WI38 (cell line): Measurements from ENCODE around the gene IL4I1.

Experiments
- H3K4me3 ChIP-seq: 2 replicates; pipeline ENCODE4 v1.5.1; 2011; ENCODE audit warnings: low read depth, mild to moderate bottlenecking, control low read depth, low read length
- TF ChIP-seq, protein P1 (sequence below): IDR thresholded peaks from 2 replicates; pipeline ENCODE4 v1.5.1; 2012; ENCODE audit warnings: low read depth, mild to moderate bottlenecking, control low read depth, low read length

The IL4I1 gene

DNA sequence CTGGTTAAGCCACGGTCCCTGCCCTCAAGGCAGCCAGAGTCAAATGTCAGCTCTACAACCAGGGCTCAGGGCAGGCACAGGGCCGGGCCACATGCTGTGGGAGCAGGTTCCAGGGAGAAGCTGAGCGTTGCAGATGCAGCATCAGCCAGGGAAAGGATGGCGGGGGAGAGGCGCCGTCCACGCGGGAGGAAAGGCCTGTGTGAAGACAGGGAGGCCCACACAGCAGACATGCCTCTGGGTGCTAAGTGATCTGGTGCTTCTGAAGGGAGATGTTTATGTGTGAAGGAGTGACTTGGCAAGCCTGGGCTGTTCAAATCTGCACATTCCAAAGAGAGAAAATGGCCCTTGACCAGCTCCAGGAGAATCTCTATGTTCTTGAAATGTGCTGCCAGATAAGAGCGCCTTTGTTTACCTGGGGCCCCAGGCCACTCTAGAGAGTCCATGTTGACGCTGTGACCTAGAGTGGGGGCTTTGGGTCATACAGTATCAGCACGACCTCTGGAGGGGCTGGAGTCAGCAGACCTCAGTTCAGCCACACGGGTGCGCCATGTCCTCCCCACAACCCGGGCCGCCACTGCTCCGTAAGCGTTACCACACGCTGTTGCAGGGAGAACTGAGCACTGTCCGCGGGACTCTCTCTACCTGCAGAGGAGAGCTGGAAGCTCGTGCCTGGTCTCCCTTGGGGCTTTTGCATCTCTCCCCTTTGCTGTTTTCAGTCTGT lies 16.4 kb upstream of the IL4I1 start:
- TF ChIP-seq, protein P1, sequence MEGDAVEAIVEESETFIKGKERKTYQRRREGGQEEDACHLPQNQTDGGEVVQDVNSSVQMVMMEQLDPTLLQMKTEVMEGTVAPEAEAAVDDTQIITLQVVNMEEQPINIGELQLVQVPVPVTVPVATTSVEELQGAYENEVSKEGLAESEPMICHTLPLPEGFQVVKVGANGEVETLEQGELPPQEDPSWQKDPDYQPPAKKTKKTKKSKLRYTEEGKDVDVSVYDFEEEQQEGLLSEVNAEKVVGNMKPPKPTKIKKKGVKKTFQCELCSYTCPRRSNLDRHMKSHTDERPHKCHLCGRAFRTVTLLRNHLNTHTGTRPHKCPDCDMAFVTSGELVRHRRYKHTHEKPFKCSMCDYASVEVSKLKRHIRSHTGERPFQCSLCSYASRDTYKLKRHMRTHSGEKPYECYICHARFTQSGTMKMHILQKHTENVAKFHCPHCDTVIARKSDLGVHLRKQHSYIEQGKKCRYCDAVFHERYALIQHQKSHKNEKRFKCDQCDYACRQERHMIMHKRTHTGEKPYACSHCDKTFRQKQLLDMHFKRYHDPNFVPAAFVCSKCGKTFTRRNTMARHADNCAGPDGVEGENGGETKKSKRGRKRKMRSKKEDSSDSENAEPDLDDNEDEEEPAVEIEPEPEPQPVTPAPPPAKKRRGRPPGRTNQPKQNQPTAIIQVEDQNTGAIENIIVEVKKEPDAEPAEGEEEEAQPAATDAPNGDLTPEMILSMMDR = no peak
- no peak overlapping the region for H3K4me3 ChIP-seq

DNA sequence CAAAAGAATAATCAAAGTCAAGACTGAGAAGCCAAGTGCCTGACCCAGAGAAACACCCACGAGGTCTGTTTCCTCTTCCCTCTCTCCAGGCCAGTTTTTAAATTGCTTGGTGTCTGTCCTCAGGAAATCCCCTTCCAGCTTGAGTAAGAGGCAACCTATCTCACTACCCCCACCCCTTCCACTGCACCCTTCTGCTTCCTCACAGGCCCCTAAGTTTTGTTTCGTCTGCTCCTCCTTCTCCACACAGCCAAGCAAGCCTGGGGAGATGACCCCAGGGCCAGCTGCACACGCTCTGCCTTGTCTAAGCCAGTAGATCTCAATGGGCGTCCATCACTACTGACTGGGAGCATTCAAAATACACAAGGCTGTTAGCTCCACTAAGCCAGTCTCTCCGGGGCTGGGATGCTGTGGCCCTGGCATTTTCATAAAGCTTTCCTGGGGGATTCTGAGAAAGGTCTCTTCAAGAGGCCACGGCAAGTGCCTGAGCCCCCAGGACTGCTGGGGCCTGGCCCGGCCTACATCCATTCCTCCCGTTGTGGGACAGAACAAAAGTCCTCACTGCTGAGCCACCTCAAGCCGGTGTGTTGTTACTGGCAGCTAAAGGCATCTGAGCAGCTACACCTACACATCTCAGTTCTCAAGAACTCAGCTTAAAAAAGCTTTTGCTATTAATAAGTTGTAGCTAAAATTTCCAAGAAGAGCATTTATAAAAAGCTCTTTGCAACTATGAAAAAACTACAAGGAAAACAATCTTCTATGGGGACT lies 14.9 kb upstream of the IL4I1 start:
- H3K4me3 ChIP-seq = no peak overlapping the region
- TF ChIP-seq, protein P1 = no peak

DNA sequence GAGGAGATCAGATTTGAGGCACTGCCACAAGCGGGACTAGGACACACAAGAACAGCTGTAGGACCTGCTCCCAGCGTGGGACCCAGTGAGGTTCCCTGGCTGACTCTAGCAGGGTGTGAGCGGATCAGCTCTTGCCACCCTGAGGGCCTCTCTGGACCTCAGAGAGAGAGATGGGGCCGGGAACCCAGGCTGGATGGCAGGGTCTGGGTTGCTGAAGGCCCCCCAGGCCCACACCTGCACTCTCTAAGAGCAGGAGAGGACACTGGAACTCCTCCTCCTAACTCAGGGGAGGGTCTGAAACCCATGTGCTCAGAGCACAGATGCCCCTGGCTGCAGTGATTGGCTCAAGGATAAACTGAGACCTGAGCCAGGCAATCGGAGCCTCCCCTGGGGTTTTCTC lies 13.5 kb upstream of the IL4I1 start:
- H3K4me3 ChIP-seq = no peak overlapping the region
- TF ChIP-seq, protein P1 = no peak

DNA sequence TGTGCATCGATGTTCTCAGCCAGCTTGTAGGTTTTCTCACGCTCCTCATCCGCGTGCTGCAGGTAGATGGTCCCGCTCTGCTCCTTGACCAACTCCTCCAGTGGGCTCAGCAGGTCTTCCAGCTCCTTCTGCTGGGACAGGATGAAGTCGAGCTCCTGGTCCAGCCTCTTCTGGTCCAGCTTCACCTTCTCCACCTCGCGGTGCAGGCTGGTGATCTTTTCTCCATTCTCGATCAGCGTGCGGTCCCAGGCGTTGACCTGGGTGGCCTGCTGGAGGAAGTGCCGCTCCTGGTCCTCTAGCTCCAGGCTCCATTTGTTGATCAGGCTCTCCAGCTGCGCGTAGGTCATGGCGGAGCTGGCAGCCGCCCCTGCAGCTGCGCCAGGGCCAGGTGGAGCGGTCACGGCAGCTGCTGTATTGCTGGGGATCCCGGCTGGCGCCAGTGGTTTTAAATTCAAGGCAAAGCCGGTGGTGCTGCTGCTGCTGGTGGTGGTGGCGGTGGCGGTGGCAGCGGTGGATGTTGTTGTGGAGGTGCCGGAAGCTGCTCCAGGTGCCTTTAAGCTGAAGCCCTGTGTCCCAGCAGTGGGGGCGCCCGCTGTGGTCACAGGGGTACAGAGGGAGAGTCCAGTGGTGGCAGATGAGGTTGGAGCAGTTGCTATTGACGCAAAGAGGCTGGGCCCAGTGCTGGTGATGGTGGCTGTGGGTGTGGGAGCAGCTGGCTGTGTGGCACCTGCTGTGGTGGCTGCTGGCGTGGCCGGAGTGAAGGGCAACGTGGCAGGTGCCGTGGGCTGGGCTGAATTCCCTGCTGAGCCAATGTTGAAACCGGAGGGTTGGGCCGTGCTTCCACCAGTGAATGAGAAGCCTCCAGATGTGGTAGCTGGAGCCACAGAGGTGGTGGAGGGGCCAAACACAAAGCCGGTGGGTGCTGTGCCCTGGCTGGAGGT lies 12.1 kb upstream of the IL4I1 start:
- TF ChIP-seq, protein P1 = no peak
- H3K4me3 ChIP-seq = no peak overlapping the region

DNA sequence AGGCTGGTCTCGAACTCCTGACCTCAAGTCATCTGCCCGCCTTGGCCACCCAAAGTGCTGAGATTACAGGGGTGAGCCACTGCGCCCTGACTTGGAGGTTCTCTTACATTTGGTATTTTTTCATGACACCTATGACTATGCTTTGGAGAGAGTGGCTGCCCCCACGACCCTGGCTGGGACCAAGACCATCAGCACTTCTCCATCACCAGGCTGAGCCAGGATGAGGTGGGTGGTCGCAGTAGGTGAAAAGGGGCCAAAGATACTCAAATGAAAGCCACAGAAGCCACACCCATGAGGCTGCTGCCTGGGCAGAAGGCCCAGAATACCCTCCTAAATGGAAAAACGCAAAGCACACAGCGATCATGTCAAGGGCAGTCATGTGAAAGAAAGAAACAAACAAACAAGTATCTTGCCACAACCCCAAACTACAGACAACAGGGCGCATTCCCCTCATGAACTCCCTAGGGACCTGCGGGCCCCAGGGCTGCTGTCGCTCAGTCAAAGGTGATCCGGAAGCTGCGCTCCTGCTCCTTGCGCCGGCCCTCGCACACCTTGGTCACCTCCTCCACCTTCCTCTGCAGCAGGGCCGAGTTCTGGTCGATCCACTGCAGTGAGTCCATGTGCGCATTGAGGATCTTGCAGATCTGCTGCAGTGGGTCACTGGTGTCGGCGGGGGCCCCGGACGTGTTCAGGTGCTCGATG lies 11.2 kb upstream of the IL4I1 start:
- TF ChIP-seq, protein P1 = no peak
- H3K4me3 ChIP-seq = no peak overlapping the region

DNA sequence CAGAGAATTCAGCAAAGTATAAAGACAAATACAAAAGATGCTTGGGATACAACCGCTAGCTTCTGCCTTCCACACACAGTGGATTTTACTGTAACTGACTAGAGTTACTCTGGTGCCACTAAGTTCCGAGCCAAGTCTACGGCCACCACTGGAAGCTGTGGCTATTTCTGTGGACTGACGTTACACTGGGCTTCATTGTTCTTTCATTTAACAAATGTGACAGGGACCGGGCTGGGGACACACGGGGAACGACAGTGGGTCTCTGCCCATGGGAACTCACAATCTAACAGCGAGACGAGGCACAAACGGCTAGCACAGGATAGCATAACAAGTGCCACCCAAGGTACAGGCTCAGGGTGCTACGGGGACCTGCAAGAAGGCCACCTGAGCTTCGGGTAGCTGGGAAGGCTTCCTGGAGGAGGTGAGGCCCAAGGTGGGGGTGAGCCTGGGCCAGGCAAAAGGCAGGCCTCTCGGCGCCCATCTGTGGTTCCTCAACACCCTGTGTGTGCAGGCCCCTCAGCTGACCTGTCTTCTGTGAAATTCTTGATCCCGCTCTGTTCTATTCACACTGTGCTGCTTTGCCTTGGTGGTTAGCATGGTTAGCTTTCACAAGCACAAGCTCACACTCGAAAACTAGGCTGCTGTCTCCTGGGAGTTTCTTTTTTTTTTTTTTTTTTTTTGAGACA lies 10.3 kb upstream of the IL4I1 start:
- H3K4me3 ChIP-seq = no peak overlapping the region
- TF ChIP-seq, protein P1 = no peak
